Measurements from ENCODE around the gene C9orf152.
"Not testable (repeated sequence)": the region's sequence is repeated elsewhere in the genome, so short reads cannot be mapped to it uniquely, and the experiment has no call there.

Gene C9orf152

DNA sequence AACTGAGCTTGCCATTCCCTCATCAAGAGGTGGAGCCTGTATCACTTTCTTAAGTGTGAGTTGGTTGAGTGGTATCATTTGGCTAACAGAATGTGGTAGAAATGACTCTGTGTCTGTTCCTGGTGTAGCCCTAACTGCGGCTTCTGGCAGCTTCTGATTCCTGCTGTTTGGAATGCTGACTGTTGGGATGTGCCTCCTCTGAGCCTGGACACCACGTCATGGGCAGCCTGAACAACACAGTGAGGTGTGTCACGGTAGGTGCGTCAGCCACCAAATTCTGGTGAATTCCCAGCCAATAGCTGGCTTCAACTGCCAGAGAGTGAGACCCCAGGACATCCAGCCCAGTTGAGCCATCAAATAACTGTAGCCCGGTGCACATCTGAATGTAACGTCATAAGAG, 6.1 kb upstream of the C9orf152 start:
- DNase-seq = no peak

DNA sequence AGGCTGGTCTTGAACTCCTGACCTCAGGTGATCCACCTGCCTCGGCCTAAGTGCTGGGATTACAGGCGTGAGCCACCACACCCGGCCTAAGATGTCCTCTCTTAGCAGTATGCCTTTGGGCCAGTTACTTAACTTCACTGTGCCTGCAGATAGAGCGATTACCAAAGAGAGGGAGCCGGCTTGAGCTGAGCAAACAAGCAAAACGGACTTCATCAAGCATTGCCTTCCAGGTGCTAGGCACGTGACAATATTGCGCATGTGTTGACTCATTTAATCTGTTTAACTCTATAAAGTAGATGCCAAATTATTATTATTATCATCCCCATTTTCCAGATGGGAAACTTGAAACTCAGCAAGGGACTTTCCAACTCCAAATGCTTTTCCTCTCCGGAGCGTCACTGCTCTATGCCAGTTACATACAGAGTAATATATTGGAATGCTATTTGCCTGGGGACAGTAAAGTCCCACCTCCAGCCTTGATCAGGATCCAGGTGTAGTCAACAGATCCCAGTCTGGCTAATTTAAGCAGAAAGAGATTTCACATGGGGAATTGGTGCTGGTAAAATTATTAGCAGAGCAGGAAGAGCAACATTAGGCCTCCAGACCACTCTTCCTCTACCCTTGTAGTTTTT, 5.6 kb upstream of the C9orf152 start:
- no peak for DNase-seq

- DNase-seq = no peak
These were observed 803 bp downstream of the C9orf152 start for GRCh38 chr9:110207071-110207641.

DNA sequence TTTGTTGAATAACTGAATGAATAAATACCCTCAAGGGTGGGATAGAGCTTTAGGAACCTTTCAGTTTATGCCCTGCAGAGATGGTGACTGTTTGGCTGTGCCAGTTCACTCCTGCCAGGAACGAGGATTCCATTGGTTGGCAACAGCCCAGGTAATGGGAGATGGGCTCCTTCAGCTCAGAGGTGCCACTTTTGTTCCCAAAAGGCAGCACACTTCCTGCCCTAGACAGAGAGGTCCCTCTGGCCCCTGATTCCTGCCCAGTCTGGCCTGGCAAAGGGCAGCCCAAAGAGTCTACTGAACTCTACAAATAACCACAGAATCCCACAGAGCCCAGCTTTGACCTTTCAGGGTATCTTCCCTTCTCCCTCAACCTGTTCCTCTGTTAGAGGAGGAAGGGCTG, 1.6 kb downstream of the C9orf152 start:
- no peak for DNase-seq

GRCh38 chr9:110205612-110206011, 2.3 kb downstream of the C9orf152 start:
- not testable (repeated sequence) for DNase-seq

DNA sequence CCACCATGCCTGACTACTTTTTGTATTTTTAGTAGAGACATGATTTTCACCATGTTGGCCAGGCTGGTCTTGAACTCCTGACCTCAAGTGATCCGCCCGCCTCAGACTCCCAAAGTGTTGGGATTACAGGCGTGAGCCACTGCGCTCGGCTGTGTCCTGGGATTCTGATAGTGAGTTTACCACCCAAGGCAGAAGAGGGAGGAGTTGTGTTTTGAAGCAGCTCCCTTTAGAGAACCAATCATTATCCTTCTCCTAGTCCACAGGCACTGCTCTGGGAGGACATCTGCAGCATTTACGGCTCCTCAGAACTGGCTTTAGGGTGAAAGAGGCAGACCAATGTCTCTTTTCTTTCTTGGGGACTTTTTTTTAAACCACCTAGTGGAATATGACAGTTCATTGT, 5.7 kb downstream of the C9orf152 start:
- no peak for DNase-seq

DNA sequence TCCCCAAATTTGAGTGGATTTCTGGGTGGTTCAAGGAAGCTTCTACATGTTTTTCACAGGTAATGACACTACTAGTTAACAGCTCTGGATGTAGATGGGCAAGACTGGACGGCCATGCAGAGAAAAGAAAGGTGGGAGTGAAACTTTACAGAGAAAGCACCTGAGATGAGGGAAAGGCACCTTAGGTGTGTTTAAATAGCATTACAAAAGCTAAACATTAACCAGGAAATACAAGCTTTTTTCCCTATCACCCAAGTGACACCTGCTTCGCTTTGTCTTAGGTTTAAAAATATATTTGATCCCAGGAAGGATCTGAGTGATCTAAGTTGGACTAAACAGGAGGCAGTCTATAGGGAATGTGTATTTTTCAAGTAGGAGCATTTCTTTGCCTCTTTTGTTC, 8.3 kb downstream of the C9orf152 start:
- DNase-seq = no peak

DNA sequence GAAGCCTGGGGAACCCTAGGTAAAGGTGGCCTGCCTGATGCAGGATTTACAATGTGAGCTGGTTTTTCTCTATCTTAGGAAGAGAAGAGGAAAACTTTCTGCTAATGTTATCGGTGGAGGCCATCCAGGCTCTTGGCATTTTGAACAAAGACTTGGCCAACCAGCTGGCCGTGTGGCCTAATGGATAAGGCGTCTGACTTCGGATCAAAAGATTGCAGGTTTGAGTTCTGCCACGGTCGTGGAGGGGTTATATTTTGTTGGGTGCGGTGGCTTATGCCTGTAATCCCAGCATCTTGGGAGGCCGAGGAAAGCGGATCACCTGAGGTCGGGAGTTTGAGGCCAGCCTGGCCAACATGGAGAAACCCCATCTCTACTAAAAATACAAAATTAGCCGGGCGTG, 9.6 kb downstream of the C9orf152 start:
- no peak for DNase-seq

DNA sequence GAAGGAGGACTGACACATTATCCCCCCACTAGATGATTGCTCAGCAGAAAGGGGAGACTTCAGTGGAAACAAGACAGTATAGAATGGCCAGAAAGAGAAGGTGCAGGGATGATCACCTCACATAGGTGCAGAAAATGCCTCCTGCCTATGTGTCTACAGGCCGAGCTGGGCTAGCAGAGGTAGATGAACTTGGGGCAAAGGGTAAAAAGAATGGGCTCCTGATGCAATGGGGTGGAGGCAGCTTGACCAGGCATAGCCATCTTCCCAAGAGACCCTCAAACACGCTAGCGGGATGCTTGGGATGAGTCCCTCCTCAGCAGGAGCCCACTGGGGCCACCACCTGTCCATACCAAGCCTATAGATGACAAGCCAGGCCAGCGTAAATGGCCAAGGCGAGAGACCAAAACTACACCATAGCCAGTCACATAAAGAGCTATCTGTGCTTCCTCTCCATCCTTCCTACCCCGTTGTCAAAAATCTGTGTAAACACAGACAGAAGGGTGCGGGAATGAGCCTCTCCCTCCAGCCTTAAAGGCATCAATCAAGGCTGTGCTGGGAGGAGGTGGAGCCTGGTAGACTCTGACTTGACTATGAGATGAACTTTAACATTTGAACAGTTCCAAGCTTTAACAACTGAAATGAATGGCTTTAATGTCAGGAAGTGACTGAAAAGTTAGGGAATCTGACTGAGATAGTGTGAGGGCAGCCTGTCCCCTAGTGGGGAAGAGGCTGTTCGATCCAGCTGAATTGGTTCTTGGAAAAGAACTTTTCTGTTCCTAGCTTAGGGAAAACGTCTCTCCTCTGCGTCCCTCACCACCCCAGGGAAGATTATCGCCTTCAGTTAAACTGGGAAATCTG, 10.4 kb downstream of the C9orf152 start:
- no peak for DNase-seq

GRCh38 chr9:110196084-110196499, 11.9 kb downstream of the C9orf152 start:
- not testable (repeated sequence) for DNase-seq

DNA sequence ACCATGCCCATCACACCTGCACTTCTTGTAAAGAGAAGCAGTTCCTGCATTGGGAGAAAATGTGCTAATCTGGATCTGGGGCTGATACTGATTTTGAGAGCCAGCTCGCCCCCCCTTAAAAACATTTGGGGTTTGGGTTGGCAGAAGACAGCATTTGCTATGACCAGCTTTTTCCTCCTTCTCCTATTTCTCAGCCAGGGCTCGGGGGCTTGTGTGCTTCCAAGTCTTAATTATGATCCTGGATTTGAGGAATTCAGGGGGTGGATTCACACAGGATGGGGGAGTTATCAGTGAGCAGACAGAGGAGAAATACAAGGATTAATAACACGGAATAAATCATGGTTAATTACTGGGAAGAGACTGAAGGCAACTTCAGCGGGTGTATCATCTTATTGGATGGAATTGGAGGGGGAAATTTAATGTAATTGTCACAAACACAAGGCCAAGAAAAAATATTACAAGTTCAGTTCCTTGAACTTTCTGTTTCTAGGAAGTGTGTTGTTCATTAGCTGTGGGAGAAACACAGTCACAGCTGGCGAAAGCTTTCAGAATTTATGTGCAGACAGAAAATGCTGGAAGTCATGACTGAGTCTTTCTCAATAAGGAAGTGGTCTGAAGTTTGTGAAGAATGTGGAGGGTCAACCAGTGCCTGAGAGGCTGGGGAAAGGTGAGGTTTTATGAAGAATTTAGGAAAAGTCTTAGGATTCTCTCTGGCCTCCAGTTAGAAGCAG, 15.3 kb downstream of the C9orf152 start:
- DNase-seq = no peak

DNA sequence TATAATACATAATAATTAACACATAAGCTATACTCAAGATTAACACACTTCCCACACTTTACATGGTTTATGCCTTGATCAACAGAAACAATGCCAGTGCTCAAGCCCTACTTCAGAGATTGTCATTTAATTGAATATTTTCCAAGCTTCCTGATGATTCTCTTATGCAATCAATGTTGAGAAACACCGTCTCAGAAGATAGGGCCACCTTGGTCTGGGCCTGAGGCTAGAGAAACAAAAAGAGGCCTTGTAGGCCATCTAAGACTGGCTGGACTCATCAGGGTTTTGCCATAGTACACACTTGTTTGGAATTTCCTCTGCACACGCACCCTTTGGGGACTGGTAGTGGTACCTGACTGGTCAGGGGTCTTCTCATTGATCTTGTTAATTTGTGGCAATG, 16.3 kb downstream of the C9orf152 start:
- DNase-seq = no peak

GRCh38 chr9:110189559-110190320, 18.2 kb downstream of the C9orf152 start:
- no peak for DNase-seq

- DNase-seq = no peak
These were observed 19.0 kb downstream of the C9orf152 start for GRCh38 chr9:110188991-110189390.

DNA sequence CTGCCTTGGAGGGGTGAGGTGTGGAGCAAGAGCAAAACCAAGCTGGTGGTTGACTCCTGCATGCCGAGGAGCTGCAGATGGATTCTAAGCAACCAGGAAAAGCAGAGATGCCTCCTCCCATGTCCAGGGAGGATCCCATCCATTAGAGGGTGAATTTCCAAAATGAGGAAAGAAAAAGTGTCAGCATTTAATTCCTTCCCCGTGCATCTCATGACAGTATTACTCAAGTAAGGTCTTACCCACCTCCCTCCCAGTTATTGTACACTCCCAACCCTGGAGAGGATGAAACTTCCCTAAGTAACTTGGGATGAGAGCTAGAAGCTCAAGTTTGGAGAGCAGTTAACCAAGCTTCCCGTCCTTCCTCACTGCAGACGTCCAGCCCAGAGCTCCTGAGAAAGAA, 19.9 kb downstream of the C9orf152 start:
- no peak for DNase-seq

DNA sequence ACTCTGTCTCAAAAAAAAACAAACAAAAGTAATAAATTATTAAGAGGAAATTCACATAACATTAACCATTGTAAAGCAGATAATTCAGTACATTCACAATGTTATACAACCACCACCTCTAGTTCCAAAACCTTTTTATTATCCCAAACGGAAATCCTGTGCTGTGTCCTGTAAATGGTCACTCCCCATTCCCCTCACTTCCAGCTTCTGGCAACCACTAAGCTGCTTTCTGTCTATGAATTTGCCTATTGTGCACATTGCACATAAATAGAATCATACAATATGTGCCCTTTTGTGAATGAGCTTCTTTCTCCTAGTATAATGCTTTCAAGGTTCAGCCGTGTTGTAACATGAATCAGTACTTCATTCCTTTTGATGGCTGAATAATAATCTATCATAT, 20.8 kb downstream of the C9orf152 start:
- no peak for DNase-seq

- DNase-seq = no peak
These were observed 21.7 kb downstream of the C9orf152 start for GRCh38 chr9:110186254-110186653.

DNA sequence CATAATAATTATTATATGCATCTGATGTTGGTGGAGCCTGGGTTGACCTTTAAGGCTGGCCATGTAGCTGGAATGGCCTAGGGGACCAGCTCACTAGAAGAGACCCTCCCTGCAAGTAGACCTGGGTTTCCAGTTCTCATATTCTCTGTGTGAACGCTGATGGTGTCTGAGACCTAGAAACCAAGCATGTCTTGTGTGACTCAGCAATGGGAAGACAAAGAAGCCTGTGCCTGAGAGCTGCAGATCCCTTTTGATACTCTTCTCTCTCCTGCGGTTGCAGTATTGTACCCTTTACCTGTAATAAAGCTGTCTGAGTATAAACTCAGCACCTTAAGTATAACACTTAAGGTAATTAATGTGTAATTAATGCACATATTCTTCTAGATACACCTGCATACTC, 22.2 kb downstream of the C9orf152 start:
- no peak for DNase-seq

DNA sequence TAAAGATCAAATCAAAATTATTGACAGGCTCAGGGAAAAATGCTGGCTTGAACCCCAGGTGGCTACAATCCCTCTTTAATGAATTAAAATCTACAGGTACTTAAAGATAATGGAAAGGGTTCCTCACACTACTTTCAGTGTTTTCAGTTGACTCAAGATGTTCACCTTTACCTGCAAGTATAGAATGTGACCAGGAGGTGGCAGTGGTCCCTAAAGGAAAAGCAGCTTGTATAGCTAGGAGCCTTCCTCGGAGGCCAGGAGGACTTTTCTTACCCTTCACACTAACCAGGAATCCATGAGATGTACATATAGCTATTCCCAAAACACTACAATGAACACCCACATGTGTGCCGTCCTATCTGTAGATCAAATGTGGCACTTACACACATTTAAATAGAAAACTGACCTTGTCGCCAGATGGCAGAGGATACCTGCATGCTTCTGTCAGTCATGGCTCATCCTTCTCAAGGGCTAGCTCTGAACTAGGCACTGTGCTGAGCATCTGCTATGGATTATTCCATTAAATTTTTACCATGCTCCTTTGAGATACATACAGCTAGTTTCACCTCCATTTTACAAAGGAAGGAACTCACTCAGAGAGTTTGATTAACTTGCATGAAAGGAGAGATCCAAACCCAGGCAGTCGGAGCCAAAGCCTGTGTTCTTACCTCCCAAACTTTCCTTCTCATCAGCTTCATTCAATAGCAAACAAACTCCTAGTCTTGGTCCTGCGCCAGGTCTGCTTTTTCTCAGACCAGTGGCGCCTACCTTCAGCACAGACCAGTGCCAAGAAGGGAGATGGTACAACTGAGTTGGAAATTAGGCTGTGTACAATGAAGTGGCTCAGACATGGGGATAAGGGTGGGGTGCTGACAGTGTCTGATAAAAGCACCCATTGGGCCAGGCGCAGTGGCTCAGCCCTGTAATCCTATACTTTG, 24.5 kb downstream of the C9orf152 start:
- peak; percentile 69 for DNase-seq

DNA sequence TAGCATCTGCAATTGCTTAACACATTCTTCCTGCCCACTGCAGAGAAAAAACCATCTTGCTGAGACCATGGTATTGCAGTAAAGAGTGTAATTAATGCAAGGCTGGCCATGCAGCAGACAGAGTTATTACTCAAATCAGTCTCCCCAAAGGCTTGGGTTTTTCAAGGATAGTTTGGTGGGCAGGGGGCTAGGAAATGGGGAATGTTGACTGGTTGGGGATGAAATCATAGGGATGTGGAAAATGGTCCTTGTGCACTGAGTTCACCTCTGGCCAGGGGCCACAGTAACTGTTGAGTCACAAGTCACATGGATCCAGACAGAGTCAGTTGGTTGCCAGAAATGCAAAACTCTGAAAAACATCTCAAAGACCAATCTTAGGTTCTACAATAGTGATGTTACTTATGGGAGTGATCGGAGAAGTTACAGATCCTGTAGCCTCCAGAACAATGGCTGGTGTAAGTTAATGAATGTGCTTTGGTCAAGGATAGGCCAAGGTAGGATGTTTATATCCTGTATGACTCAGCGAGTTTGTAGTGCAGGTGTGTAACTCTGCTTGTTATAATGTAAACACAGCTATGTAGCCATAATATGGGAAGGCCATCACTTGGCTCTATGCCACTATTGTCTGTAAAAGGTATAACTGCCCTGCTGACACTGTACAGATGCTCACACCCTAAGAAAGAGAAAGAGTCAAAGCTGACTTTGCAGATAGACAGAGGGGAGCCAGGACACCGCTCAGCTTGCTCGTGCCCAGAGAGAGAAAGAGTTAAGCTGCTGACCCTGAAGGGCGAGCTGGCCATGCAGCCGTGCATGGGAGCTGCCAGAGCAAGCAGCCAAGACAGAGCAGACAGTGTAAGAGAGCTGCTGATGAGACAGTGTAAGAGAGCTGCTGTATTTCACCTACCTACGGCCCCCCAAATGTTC, 27.2 kb downstream of the C9orf152 start:
- no peak for DNase-seq

All from stimulated activated CD4-positive, alpha-beta T cell treated with anti-CD3 and anti-CD28 coated beads, Interleukin-15, amount 100 ng/mL, for 24 hours (primary cell).